Esophagus squamous epithelium (tissue), 4 donors: ENCODE measurements around the gene CPXM1.

Source experiments
- CTCF ChIP-seq, 6 experiments: fragments of 450-650 bp in 4 of 6; fragments of 200-600 bp in 2 of 6; sonication (generic) in 2 of 6; IDR thresholded peaks; one replicate each; pipeline ENCODE4 v1.5.1; 2016 to 2019; ENCODE audit warnings: antibody characterized with exemption in 6 of 6, mild to moderate bottlenecking in 4 of 6, moderate library complexity in 4 of 6
- POLR2A ChIP-seq, 4 donors: fragments of 450-650 bp; IDR thresholded peaks; one replicate each; pipeline ENCODE4 v1.6.1; 2017; ENCODE audit warnings: antibody characterized with exemption in 4 of 4, mild to moderate bottlenecking in 4 of 4, moderate library complexity in 3 of 4

- no peak for TF ChIP-seq POLR2A (IDR thresholded peaks at IDR 0.05)
- no peak for TF ChIP-seq CTCF (IDR thresholded peaks at IDR 0.05)
Observed at GRCh38 chr20:2745936-2746635, 54.3 kb downstream of the CPXM1 start.
